ENCODE measurements around the gene NCDN.

Gene NCDN

GRCh38 chr1:35555212-35555584, 2.4 kb upstream of the NCDN start:
- DNase-seq, result no peak

GRCh38 chr1:35555601-35556477, 1.8 kb upstream of the NCDN start:
- DNase-seq, result peak; percentile 21

- no peak for DNase-seq
Measured at GRCh38 chr1:35556484-35557117, 998 bp upstream of the NCDN start.

GRCh38 chr1:35557118-35557610, 435 bp upstream of the NCDN start, which contains the start of gene KIAA0319L:
TSS of gene KIAA0319L (minus strand) at chr1:35557403. CDS start at chr1:35554491, 2,912 bp downstream.
- peak; percentile 89 for DNase-seq

- no peak for DNase-seq
Measured at GRCh38 chr1:35558374-35559316, 1.0 kb downstream of the NCDN start.

- DNase-seq, result no peak
Measured at GRCh38 chr1:35559317-35559944, 1.8 kb downstream of the NCDN start.

GRCh38 chr1:35560256-35561225, 2.9 kb downstream of the NCDN start:
- DNase-seq, result no peak

GRCh38 chr1:35561297-35561971, 3.8 kb downstream of the NCDN start:
- DNase-seq, result no peak

GRCh38 chr1:35561972-35562680, 4.5 kb downstream of the NCDN start:
- DNase-seq, result no peak

- DNase-seq, result no peak
Measured at GRCh38 chr1:35563166-35563565, 5.6 kb downstream of the NCDN start.

- peak; percentile 63 for DNase-seq
Measured at GRCh38 chr1:35564037-35564883, 6.7 kb downstream of the NCDN start.

- DNase-seq, result no peak
Measured at GRCh38 chr1:35564884-35565741, 7.5 kb downstream of the NCDN start.

- DNase-seq, result no peak
Measured at GRCh38 chr1:35565742-35566133, 8.1 kb downstream of the NCDN start.

- DNase-seq, result no peak
Measured at GRCh38 chr1:35567947-35568558, 10.5 kb downstream of the NCDN start.

GRCh38 chr1:35568975-35569395, 11.4 kb downstream of the NCDN start:
- peak; percentile 16 for DNase-seq

GRCh38 chr1:35569936-35570335, 12.3 kb downstream of the NCDN start:
- DNase-seq, result no peak

GRCh38 chr1:35570589-35571137, 13.1 kb downstream of the NCDN start:
- no peak for DNase-seq

All from DMS79 (cell line).